Activated naive CD8-positive, alpha-beta T cell treated with anti-CD3 and anti-CD28 coated beads for 36 hours (primary cell): ENCODE data around the gene NXPH4. TPM values are rescaled to one million over a fixed set of nuclear protein-coding genes. Genes with fewer than 3 reads are reported as not detected.
A peak's percentile ranks its signal among the peaks of the same experiment; 100 is the strongest.

ENCODE experiments used
- DNase-seq: peaks from one replicate; pipeline ENCODE4 v3.0.0; 2021
- H3K27ac Mint-ChIP-seq: one replicate; pipeline ENCODE4 v1.8.0; 2022; ENCODE audit warnings: mild to moderate bottlenecking, moderate library complexity, mixed read lengths
- H3K27me3 Mint-ChIP-seq: one replicate; pipeline ENCODE4 v1.8.0; 2022; ENCODE audit warnings: mild to moderate bottlenecking, mixed read lengths
- H3K36me3 Mint-ChIP-seq: one replicate; pipeline ENCODE4 v1.8.0; 2021; ENCODE audit warnings: mild to moderate bottlenecking, mixed read lengths
- H3K4me1 Mint-ChIP-seq: one replicate; pipeline ENCODE4 v1.8.0; 2021; ENCODE audit warnings: mixed read lengths
- H3K4me3 Mint-ChIP-seq: one replicate; pipeline ENCODE4 v1.8.0; 2022; ENCODE audit warnings: mild to moderate bottlenecking, moderate library complexity, mixed read lengths
- H3K9me3 Mint-ChIP-seq: one replicate; pipeline ENCODE4 v1.8.0; 2022; ENCODE audit warnings: mixed read lengths
- total RNA-seq, 2 experiments: library from RNA; stranded (reverse); gene quantifications; one replicate each; pipeline ENCODE4 v1.2.3, GENCODE V29; 2021

NXPH4 gene
- total RNA-seq, 2 experiments from 2014 or later = 0.19 to 0.26 TPM

DNA sequence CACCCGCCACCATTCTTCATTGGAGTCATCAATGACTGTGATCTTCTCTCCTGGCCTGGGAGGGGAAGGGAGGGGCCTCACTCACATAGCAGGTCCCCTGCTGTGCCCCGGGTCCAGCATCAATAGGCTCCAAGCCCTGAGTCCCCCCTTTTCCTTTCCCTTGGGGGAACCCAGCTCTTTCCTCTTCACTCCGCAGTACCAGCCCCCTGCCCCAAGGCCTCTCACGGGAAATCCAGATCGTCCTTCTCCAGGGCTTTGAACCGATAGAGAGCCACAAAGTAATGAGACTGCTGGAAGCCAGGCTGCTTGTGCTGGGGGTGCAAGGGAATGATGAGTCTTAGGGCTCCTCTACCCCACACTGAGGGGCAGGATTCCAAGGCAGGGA is 27.7 kb downstream of the NXPH4 start:
- Mint-ChIP-seq H3K4me3 (peak overlapping the region; percentile 7), H3K36me3 (peaks cover 3% of the 10 kb centered on the region), H3K27ac (no peak overlapping the region), H3K27me3 (peaks cover 51% of the 10 kb centered on the region), H3K4me1 (peaks cover 36% of the 10 kb centered on the region), H3K9me3 (no peaks in the 10 kb centered on the region)
- no peak for DNase-seq

DNA sequence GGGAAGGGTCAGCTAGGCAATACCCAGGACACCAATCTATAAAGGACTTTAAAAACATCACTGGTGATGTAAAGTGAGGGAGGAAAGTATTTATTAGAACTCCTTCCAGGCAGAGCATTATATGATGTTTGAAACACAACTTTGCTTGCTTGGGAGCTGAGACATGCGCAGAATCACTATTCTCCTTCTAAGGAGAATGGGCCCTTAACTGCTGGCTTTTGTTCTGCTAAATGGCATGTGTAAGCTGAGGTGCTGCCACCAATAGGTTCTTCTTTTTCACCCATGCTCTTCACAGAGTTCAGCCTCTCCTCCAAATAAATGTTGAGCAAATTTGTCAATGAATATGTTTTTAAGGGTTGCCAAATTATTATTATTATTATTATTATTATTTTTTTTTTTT is 30.4 kb downstream of the NXPH4 start:
- no peak overlapping the region for H3K4me3 Mint-ChIP-seq
- no peak for DNase-seq

DNA sequence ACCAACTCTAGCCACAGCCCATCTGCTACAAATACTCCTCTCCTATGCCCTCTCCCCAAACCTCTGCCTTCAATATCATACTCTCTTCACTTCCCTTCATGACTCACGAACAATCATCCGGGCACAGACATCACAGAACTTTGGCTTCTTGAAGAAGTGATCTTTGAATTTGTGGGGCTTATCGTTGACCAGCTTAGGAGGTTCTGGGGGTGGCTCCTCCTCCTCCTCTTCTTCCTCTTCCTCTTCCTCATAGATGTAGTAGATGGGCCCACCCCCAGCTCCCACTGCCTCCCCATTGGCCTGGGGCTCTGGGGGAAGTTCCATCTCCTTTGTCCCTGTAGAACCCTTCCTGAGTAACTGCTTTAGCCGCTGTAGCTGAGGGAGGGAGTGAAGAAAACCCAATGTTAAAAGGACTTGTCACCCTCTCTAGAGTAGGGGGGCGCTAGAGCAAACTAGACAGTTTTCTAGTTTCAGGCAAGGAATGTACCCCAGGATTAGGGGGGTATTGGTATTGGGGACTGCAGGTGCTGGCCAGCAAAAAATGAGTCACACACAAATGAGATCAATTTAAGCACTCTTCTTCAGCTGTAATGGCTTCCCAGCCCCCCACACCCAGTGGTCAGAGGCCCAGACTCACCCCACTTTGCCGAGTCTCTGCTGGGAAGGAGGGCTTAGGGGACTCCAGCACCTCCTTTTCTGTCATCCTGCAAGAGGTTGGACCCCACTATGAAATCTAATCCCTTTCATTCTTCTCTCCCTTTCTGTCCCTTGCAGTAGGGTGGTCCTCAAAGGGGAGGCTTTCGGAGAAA is 32.5 kb downstream of the NXPH4 start:
- Mint-ChIP-seq H3K4me1 (peaks cover under 1% of the 10 kb centered on the region), H3K27me3 (peaks cover 10% of the 10 kb centered on the region), H3K36me3 (peaks cover 3% of the 10 kb centered on the region), H3K9me3 (no peaks in the 10 kb centered on the region), H3K27ac (no peak overlapping the region), H3K4me3 (peak overlapping the region; percentile 1)
- DNase-seq = no peak

More for the DNA sequence above, 30.4 kb downstream of the NXPH4 start:
- Mint-ChIP-seq H3K4me1 (peaks cover 14% of the 10 kb centered on the region), H3K27ac (no peak overlapping the region), H3K36me3 (peaks cover 3% of the 10 kb centered on the region), H3K27me3 (peaks cover 27% of the 10 kb centered on the region), H3K9me3 (no peaks in the 10 kb centered on the region)

DNA sequence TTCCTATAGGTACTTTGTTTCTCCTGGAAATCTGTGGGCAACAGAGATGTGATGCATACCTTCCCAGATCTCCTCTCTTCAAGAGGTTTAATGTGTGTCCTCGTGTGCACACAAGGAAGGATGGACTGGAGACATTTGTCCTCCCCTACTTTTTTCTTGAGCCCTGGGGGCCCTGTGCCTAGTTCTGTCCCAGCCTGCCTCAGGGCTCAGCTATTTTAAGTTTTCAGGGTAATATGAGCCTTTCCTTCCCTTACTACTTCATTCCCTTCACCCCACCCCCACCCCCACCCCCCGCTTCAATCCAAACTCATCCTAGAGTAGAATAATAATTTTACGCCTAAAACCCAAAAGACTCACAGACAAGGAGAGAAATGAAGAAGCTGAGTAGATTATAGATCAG is 33.9 kb downstream of the NXPH4 start:
- Mint-ChIP-seq H3K9me3 (no peaks in the 10 kb centered on the region), H3K27ac (no peak overlapping the region), H3K27me3 (no peaks in the 10 kb centered on the region), H3K36me3 (peaks cover 3% of the 10 kb centered on the region), H3K4me1 (no peaks in the 10 kb centered on the region), H3K4me3 (no peak overlapping the region)
- no peak for DNase-seq

DNA sequence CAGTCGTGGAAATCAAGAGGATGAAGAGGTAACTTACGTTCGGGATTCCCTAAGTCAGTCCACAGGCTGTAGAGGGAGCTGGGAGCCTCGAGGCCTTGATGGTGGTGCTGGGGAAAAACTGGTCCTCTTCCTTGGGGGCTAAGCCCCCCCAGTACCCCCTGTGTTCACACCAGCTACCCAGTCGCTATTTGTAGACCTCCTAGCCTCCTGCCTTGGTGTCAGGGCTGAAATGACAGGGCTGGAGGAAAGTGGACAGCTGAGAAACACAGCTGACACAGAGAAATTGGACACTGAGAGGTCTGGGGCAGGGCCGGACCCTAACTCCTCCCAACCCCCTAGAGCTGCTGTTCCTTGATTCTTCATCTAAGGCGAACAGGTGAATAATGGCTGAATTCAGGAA is 34.4 kb downstream of the NXPH4 start, which contains the start of gene STAC3:
TSS of gene STAC3 (minus strand) at position 232 of the 400 bp plus-strand sequence. CDS start 1,551 bp downstream, outside the sequence.
- DNase-seq = no peak
- H3K27me3 Mint-ChIP-seq = no peaks in the 10 kb centered on the region
- H3K4me3 Mint-ChIP-seq = no peak within 1 kb of the TSS
- no peaks in the 10 kb centered on the region for H3K4me1 Mint-ChIP-seq
- no peak within 1 kb of the TSS for H3K27ac Mint-ChIP-seq
- H3K9me3 Mint-ChIP-seq = no peaks in the 10 kb centered on the region
- H3K36me3 Mint-ChIP-seq = peaks cover 3% of the 10 kb centered on the region

DNA sequence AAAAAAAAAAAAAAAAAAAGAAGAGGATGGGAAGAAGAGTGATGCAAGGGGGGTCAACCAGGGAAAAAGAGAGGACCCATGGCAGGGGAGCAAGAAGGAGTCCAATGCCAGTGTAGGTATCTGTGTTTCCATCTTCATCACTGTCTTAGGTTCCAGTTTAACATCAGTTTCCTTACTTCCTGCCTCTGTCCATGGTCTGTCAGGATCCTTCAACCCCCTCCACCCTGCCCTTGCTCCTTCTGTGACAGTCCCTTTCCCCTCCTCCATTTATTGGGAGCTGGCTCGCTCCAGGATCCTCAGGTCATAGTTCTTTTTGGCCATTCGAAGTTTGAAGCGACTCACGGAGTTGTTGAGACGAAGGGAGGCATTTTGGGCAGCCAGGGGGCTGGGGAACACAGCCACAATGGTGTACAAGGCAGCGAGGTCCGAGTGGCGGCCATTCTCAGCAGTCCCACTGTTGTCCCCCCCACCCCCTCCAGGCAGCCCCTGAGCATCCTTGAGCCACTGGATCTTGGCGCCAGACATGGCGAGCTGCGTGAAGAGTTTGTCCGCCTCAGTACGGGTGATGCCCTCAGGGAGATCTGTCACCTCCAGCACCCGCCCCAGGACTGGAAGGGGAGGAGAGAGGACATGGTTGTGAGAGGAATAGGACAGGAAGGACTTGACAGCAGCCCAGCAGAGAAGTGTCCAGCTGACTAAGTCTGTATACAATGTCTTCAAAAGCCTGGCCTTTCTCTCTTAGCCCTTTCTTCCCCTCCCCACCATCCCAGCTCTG is 38.1 kb downstream of the NXPH4 start:
- Mint-ChIP-seq H3K4me3 (no peak overlapping the region), H3K4me1 (no peaks in the 10 kb centered on the region), H3K27me3 (no peaks in the 10 kb centered on the region), H3K27ac (no peak overlapping the region), H3K9me3 (no peaks in the 10 kb centered on the region), H3K36me3 (no peaks in the 10 kb centered on the region)
- DNase-seq = no peak

DNA sequence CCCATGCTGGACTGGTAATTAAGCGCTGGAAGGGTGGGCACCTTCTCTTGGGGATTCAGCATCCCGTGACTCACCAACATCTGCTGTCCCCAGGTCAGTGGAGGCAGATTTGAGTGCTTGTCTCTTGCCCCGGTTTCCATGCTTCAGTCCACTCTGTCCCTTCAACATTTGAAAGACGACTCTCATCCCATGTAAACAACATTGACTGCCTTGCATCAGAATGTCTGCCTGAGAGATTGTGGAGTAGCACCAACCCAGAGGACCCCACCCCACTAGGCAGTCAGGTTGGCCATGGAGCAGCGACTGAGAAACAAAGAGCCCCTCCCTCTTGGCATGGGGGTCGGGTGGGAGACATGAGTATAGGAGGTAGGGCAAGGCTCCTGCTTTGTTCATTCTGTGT is 39.3 kb downstream of the NXPH4 start:
- no peaks in the 10 kb centered on the region for H3K4me1 Mint-ChIP-seq
- H3K27me3 Mint-ChIP-seq = no peaks in the 10 kb centered on the region
- H3K36me3 Mint-ChIP-seq = no peaks in the 10 kb centered on the region
- DNase-seq = no peak
- H3K4me3 Mint-ChIP-seq = no peak overlapping the region
- H3K27ac Mint-ChIP-seq = no peak overlapping the region
- no peaks in the 10 kb centered on the region for H3K9me3 Mint-ChIP-seq

DNA sequence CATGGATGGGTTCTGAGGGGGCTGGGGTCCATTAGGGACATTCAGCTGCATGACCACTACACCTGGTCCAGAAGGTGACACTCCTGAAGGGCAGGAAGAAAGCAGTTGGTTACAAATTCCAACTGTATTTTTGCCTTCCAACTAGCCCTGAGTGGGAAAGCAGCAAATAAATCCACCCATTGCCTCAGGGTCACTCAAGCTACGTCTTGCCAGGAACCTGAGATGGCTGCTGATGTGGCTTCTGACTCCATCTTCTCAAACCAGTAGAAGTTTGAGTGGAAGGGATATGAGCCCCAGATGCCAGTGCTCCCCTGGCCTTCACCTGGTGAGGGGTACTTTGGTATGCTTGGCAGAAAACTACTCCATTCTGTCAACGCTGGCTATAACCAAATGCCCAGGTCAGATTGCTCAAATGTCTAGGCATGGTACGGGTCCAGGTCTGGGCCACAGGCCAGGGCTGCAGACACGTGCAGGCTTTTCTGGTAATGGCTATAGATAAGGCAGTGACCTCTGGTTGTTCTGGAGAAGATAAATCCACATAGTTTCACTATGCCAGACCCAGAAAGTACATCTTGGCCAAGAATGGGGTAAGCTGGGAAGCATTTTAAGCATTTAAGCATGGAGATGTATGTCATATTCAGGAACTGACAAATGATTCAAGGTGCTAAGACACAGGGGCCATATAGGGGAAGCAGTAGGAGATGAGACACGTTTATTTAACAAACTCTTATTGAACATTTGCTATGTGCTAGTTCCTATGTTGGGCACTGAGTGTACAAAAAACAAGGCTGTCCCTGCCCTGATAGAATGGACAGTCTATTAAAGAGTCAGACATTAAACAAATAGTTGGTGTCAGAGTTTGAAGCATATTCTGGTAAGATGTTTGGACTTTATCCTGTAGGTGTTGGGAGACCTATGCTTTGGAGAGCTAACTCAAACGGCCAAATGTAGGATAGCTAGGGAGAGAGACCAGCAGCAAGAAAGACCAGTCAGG is 42.7 kb downstream of the NXPH4 start:
- DNase-seq = no peak
- H3K27me3 Mint-ChIP-seq = no peaks in the 10 kb centered on the region
- H3K36me3 Mint-ChIP-seq = peaks cover 3% of the 10 kb centered on the region
- H3K4me3 Mint-ChIP-seq = no peak overlapping the region
- peaks cover 6% of the 10 kb centered on the region for H3K4me1 Mint-ChIP-seq
- no peaks in the 10 kb centered on the region for H3K9me3 Mint-ChIP-seq
- no peak overlapping the region for H3K27ac Mint-ChIP-seq

DNA sequence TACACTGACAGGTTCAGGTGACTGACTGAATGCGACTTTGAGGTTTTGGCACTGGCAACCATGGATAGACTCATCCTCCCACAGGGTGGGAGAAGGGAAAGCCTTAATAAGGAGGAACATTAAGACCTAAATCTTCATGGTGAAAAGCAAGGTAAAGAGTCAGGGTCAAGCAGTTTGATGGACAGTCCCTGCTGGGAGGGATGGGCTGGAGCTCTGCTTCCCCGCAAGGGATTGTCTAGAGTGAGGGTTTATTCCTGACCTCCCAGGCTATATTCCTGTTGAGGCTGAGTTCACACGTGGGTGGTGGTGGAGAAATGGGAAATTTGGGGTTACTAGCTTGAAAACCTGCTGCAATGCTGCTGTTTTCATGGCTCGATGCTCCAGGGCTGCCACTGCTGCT is 43.8 kb downstream of the NXPH4 start:
- DNase-seq = no peak
- Mint-ChIP-seq H3K27ac (no peak overlapping the region), H3K4me3 (no peak overlapping the region), H3K4me1 (peaks cover 6% of the 10 kb centered on the region), H3K36me3 (peaks cover 3% of the 10 kb centered on the region), H3K27me3 (no peaks in the 10 kb centered on the region), H3K9me3 (no peaks in the 10 kb centered on the region)

DNA sequence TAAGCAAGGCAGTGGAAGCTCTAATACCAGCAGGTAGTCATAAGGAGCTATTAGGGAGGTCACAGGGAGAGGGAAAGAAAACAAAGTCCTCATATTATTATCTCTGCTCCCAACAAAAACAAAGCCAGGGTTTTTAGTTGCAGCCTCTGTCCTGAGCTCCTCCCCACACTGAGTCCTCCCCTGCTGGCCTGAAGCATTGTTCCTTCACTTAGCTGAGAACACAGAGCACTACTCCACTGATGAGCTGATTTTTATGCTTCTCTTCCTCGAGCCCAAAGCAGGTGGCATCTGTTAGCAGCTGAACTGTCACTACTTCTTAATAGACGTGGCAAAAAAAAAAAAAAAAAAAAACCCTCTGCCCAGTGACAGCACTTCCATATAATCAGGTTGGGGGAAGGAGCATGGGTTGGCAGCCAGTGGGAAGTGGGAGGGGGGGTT is 44.9 kb downstream of the NXPH4 start:
- no peak overlapping the region for H3K4me3 Mint-ChIP-seq
- no peak overlapping the region for H3K27ac Mint-ChIP-seq

DNA sequence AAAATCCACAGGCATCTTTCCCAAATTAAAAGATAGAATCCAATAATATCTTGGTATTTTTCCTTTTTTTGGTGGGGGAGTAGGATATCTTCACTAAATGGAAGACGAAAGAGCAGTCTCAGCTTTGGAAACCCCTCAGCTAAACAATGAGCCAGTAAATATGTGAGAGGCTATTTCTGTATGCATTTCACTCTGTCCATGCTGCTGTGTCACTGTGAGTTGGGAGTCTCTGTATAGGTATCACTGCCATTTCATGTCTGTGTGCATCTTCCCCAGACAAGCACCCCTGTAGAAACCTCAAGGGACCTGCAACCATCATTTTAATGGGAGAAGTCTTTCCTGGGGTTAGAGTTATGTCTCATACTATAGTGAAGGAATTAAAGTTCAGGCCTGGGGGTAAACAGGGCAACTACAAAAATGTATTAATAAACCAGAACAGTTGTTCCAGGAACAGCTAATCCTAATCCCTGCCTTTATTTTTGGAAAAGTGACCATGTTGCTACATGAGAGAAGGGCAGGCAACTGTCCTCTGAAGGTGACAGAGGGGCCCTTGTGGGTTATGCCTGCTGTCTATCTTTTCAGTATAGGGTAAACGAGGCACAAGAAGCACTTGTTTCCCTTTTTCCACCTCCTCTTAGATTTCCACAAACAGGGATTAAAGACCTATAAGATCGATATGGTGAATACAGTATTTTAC is 45.7 kb downstream of the NXPH4 start:
- H3K4me1 Mint-ChIP-seq = peaks cover 6% of the 10 kb centered on the region
- H3K36me3 Mint-ChIP-seq = peaks cover 3% of the 10 kb centered on the region
- DNase-seq = no peak
- no peaks in the 10 kb centered on the region for H3K9me3 Mint-ChIP-seq
- H3K27ac Mint-ChIP-seq = no peak overlapping the region
- H3K4me3 Mint-ChIP-seq = no peak overlapping the region
- H3K27me3 Mint-ChIP-seq = no peaks in the 10 kb centered on the region

More for the DNA sequence above, 44.9 kb downstream of the NXPH4 start:
- Mint-ChIP-seq H3K27me3 (no peaks in the 10 kb centered on the region), H3K9me3 (no peaks in the 10 kb centered on the region), H3K36me3 (peaks cover 3% of the 10 kb centered on the region), H3K4me1 (peaks cover 6% of the 10 kb centered on the region)
- DNase-seq = no peak

DNA sequence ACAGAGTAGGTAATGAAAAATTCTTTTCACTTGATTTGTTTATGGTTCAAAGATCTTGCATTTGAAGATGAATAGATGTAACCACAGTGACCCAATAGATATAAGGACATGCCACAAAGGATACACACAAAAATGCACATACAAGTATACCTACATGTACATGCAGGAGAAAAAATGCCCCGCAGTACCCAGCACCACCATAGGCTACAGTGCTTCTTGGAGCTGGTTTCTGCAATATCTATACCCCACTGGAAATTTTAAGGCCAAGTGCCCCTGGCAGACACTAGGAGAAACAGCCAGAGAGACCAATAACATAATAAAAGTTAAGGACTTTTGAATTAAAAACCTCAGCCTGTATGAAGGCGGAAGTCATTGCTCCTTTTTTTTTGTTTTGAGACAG is 46.5 kb downstream of the NXPH4 start:
- Mint-ChIP-seq H3K4me3 (no peak overlapping the region), H3K36me3 (peaks cover 5% of the 10 kb centered on the region), H3K27me3 (no peaks in the 10 kb centered on the region), H3K4me1 (peaks cover 8% of the 10 kb centered on the region), H3K9me3 (no peaks in the 10 kb centered on the region), H3K27ac (no peak overlapping the region)
- no peak for DNase-seq

DNA sequence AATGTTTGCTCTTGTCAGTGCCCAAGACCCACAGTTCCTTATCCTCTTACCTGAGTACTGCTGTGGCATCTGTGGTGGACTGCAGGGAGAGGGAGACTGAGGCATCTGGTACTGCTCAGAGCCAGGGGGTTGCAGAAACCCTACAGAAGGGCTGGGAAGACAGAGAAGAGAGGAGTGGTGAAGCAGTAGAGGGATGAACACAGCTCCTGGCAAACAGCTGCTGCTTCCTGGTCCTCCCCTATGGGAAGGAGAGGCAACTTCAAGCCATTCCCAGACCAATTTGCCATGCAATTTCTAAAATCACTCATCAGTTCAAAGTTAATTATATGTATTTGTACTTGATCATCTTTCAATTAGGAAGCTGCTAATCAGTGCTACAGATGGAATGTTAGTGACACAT is 50.1 kb downstream of the NXPH4 start:
- DNase-seq = no peak
- no peaks in the 10 kb centered on the region for H3K9me3 Mint-ChIP-seq
- peaks cover 12% of the 10 kb centered on the region for H3K4me1 Mint-ChIP-seq
- H3K36me3 Mint-ChIP-seq = peaks cover 7% of the 10 kb centered on the region
- H3K4me3 Mint-ChIP-seq = no peak overlapping the region
- peak overlapping the region; percentile 30 for H3K27ac Mint-ChIP-seq
- no peaks in the 10 kb centered on the region for H3K27me3 Mint-ChIP-seq

DNA sequence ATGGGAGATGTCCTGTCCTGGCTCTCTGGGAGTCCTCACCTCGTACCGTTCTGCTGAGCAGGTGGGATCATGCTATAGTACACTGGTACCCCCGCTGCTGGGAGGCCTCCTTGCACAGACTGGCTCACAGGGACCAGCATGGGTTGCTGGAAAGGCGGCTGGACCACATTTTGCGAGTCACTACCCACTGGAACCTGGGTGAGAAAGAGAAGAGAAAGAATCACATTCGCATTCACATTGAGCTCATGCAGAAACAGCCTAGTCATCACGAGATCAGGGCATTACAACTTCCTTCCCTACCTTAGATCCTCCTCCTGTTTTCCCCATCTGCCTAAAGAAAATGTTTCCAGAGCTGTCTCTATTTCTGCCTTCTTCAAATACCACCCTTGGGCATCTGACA is 51.7 kb downstream of the NXPH4 start:
- H3K9me3 Mint-ChIP-seq = no peaks in the 10 kb centered on the region
- H3K27ac Mint-ChIP-seq = peak overlapping the region; percentile 80
- peaks cover 8% of the 10 kb centered on the region for H3K36me3 Mint-ChIP-seq
- H3K4me3 Mint-ChIP-seq = no peak overlapping the region
- DNase-seq = peak; percentile 38
- peaks cover 12% of the 10 kb centered on the region for H3K4me1 Mint-ChIP-seq
- H3K27me3 Mint-ChIP-seq = no peaks in the 10 kb centered on the region
